HL-60/S4 treated with phorbol 12-myristate 13-acetate at 8.2 ng/mL for 4 days and 3 days (cell line): Measurements from ENCODE around the gene THAP7.

Experiments
- in situ Hi-C: fragments of 300-500 bp; cut with MboI; formaldehyde crosslinking; loops from 2 replicates; pipeline ENCODE4 v1.15.0; 2022; ENCODE audit warnings: low sequenced_read_pairs

THAP7 gene

DNA sequence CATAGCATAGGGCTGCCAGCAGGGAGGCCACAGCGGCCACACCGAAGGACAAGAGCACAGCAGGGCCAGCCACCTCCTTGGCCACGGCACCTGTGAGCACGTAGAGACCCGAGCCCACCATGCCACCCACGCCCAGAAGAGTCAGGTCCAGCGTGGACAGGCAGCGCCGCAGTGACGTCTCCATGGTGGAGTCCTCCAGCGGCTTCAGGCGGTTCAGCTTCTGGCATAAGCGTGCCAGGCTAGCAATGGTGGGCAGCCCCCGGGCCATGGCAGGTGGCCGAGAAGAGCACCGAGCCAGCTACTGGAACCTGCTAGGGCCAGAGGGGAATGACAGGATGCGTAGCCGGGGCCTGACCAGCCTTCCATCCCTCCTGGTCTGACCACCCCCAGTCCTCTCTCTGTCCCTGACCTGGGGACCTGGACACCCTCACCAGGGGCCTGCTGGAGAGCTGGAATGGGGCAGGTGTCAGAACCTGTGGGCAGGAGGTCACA is 29.7 kb upstream of the THAP7 start:
- in situ Hi-C loops: no loop called here

DNA sequence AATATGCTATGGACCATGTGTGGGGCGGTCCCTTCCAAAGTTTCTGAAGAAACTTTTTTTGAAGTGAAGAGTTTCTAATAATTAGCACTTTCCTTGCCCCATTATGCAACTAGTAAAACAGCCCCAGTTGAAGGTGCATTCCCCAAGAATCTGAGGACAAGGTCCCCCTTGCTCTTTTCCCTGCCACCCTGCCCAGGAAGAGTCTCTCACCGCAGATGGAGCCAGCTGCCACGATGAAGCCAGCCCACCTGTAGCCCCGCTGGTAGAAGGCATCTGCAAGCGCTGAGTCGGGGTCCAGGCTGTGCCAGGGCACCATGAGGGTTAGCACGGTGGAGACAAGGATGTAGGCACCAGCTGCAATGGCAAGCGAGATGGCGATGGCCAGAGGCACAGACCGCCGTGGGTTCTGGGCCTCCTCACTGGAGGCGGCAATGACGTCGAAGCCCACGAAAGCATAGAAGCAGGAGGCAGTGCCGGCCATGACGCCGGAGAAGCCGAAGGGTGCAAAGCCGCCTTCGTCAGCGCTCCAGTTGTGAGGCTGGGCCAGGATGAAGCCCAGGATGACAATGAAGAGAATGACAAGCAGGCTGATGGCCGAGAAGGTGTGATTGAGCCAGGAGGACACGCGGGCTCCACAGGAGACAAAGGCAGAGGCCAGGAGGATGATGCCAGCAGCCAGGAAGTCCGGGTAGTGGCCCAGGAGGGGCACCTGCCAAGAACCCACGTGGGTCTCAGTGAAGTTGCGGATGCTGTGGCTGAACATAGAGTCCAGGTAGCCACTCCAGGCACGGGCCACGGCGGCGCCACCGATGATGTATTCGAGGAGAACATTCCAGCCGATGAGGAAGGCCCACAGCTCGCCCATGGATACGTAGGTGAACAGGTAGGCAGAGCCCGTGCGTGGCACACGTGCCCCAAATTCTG is 29.0 kb upstream of the THAP7 start:
- in situ Hi-C loops: no loop called here

GRCh38 chr22:21030032-21030431 is 28.1 kb upstream of the THAP7 start:
- in situ Hi-C loops: no loop called here

DNA sequence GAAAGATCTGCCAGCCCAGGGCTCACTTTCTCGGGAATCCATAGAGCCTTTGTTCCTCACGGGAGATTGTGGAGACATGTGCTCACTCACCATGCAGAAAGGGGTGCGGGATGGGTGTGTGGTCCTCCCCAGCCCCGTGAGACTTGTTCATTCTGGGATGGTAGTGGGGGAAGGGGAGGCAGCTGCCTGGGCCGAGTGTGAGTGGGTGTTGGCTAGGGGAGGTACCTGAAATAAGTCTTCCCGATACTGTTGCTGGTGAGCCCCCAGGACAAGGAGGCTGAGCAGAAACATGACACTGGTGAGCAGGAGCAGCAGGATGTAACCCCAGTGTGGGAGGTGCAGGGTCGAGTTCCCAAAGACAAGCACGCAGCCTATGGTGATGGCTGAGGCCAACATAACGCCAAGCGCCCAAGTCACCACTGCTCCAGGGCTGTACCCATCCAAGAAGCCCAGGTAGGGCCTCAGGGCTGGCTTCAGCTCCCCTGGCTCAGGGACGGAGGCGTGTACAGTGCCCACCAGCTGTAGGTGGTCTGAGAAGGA is 27.6 kb upstream of the THAP7 start:
- in situ Hi-C loops: no loop called here

GRCh38 chr22:21028277-21029251 is 26.6 kb upstream of the THAP7 start:
- in situ Hi-C loops: no loop called here

DNA sequence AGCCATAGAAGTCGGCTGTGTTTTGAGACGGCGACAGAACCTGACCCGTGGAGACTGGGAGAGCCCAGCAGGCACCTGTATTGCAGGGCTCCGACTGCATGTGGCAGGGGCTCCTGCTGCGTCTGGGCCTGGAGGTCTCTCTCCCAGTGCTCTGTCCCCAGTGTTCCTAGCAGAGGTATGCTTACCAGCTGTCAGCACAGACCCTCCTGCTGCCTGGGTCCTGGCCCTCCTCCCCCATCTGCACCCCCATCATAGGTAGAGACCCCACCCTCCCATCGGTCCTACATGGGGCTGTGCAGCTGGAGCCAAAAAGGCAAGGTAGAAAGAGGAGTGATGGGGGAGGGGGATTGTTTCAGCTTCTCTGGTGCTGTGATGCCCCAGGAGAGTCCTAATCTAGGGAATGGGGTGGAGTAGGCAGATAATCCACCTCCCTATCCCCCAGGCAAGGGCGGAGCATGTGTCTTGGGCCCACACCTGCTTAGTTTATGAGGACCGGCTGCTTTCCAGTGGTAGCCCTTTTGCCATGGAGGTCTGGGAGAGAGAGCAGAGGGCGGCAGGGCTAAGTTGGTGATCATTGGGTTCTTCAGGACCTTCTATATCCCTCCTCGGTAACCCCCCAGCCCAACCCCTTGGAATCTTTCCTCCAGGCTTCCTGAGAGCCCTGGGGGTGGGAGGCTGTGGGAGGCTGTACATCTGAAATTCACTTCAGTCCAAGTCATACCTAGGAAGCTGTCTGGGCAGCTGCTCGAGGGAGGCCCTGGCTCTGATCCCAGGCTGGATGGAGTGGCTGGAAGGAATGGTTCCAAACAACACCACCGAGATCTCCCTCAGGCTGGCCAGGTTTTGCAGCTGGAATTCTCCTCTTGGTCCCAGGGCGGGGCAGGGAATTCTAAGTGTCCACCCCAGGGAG is 25.1 kb upstream of the THAP7 start:
- in situ Hi-C loops: no loop called here

DNA sequence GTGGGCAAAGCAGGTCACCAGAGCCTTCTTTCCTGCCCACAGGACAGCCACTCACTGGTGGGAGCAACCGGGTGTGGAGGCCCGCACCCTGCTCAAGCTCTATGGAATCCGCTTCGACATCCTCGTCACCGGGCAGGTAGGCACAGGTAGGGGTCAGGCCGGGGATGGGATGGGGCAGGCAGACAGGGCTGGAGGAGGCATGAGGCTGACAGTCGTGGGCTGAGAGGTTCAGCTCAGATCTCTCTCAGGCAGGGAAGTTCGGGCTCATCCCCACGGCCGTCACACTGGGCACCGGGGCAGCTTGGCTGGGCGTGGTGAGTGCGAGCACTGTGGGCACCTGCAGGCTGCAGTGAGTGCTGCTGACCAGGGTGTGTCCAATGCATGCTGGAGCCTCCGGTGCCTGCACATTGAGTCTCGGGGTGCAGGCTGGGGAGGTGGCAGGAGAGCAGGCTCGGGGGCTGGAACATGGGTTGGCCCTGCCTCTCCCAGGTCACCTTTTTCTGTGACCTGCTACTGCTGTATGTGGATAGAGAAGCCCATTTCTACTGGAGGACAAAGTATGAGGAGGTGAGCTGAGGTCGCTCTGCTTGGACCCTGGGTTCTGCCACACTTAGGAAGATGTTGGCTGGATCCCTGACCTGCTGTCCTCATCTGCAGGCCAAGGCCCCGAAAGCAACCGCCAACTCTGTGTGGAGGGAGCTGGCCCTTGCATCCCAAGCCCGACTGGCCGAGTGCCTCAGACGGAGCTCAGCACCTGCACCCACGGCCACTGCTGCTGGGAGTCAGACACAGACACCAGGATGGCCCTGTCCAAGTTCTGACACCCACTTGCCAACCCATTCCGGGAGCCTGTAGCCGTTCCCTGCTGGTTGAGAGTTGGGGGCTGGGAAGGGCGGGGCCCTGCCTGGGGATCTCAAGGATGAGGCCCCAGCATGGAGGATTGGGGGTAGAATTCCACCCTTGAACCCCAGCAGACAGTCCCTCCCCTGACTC is 24.1 kb upstream of the THAP7 start:
- in situ Hi-C loops: no loop called here

- in situ Hi-C loops: no loop called here
These were observed 23.3 kb upstream of the THAP7 start for GRCh38 chr22:21025266-21025665.

DNA sequence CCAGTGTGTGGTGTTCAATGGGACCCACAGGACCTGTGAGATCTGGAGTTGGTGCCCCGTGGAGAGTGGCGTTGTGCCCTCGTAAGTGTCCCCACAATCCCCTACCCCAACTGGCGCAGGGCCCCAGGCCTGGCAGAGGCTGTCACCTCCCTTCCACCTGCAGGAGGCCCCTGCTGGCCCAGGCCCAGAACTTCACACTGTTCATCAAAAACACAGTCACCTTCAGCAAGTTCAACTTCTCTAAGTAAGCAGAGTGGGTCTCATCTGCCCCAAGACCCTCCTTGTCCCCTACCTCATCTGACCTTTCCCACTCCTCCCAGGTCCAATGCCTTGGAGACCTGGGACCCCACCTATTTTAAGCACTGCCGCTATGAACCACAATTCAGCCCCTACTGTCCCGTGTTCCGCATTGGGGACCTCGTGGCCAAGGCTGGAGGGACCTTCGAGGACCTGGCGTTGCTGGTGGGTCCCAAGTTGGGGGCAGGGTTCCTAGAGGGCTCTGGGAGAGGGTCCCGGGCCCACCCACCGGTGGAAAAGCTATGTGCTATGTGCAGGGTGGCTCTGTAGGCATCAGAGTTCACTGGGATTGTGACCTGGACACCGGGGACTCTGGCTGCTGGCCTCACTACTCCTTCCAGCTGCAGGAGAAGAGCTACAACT is 21.2 kb upstream of the THAP7 start:
- in situ Hi-C loops: no loop called here

DNA sequence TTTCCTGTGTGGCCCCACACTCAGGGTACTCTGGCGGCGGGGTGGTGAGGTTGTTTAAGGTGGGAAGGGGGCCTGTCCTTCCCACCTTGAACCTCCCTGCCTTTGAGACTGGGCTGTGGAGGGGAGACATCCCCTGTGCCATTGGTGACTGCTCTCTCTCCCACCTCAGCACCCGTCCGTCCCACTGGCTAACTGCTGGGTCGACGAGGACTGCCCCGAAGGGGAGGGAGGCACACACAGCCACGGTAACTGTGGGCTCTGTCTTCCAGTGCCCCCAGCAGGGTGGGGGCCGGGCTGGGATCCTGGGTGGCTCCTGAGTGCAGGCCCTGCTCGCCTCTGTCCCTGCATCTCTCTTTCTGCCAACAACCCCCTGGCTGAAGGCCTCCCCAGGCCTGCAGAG is 20.6 kb upstream of the THAP7 start:
- in situ Hi-C loops: no loop called here

- in situ Hi-C loops: no loop called here
These were observed 19.0 kb upstream of the THAP7 start for GRCh38 chr22:21020802-21021429.

GRCh38 chr22:21018314-21018713 is 16.4 kb upstream of the THAP7 start:
- in situ Hi-C loops: no loop called here

DNA sequence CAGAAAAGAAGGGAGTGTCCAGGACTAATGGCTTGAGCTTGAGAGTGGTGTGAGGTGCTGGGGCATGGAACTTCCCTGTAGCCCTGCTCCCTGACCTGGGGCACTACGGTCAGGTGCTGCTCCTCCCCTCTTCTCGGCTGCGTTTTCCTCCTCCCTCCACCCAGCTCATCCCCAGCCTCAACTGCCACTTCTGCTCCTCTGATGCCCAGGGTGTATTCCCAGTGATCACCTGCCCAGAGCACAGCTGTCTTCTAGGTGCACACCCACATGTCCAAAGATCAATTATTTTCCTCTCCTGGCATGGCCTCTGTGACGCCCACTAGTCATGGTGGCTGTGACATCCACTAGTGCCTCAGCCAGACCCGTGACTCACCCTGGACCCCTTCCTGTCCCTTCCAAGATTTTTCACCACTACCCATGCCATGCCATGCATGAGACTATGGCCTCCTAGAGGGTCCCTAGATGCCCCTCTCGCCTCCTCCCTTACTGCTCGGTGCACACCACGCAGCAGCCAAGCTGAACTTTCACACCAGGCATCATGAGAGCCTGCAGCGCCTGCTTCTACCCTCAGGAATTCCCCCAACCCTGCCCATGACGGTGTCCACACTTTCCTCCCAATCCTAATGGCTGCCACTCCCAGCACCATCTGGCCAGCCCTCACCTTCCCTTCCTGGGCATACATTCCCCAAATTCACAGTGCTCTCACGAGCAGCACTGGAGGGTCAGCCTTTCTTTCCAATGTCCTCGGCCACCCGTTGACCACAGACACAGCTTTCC is 14.9 kb upstream of the THAP7 start:
- in situ Hi-C loops: no loop called here

DNA sequence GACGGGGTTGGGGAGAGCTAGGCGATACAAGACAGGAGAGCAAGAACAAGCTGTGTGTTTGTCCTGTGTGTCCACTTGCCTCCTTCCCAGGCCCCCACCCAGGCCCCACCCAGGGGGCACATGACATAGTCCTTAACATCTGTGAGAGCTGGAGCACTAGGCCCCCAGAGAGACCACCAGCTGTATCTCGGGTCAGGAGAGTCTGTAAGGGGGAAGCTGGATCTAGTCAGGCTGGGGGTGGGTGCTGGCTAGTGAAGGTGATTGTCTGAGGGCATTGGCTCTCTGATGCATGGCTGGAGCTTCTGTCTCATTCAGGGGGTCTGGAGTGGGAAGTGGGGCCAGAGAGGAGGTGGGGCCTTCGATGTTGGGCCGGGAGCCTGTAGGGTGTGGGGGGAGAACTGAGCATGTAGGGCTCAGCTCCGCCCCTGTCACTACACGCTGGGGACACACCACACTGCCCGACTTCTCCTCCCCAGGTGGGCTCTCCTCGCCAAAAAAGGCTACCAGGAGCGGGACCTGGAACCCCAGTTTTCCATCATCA is 13.6 kb upstream of the THAP7 start:
- in situ Hi-C loops: no loop called here

- in situ Hi-C loops: no loop called here
These were observed 13.0 kb upstream of the THAP7 start, which contains the start of gene P2RX6 for GRCh38 chr22:21014726-21015465. TSS of gene P2RX6 (plus strand) at chr22:21015165. CDS start at chr22:21015175, 10 bp downstream.

- in situ Hi-C loops: no loop called here
These were observed 12.3 kb upstream of the THAP7 start for GRCh38 chr22:21014202-21014725.
